Liver (tissue), 3 donors: ENCODE data around the gene SELENOH.

Source experiments
- ATF3 ChIP-seq: IDR thresholded peaks from 2 replicates; pipeline ENCODE4 v1.6.1; 2016; ENCODE audit warnings: antibody characterized with exemption
- CTCF ChIP-seq: fragments of 150-350 bp; IDR thresholded peaks from 2 replicates; pipeline ENCODE4 v1.5.1; 2017; ENCODE audit warnings: improper control_type of control experiment, low read depth, low read length; ENCODE audit not compliant: missing input control
- EGR1 ChIP-seq, 2 donors: IDR thresholded peaks; 2 replicates each; pipeline ENCODE4 v1.6.1; 2016 to 2018; ENCODE audit warnings: antibody characterized with exemption in 2 of 2, low read depth in 2 of 2
- GABPA ChIP-seq, 2 donors: IDR thresholded peaks in 1 of 2; conservative IDR thresholded peaks in 1 of 2; 2 replicates each; pipeline ENCODE4 v1.6.1; 2016; ENCODE audit warnings: antibody characterized with exemption in 2 of 2, mild to moderate bottlenecking in 1 of 2, moderate library complexity in 1 of 2
- HNF4A ChIP-seq, 2 donors: conservative IDR thresholded peaks; 2 replicates each; pipeline ENCODE4 v1.6.1; 2016; ENCODE audit warnings: antibody characterized with exemption in 2 of 2, mild to moderate bottlenecking in 2 of 2
- HNF4G ChIP-seq: IDR thresholded peaks from 2 replicates; pipeline ENCODE4 v1.6.1; 2016; ENCODE audit warnings: antibody characterized with exemption
- MAX ChIP-seq: IDR thresholded peaks from 2 replicates; pipeline ENCODE4 v1.6.1; 2016; ENCODE audit warnings: antibody characterized with exemption
- REST ChIP-seq: IDR thresholded peaks from 2 replicates; pipeline ENCODE4 v1.6.1; 2016; ENCODE audit warnings: antibody characterized with exemption, mild to moderate bottlenecking
- RXRA ChIP-seq, 2 donors: IDR thresholded peaks; 2 replicates each; pipeline ENCODE4 v1.6.1; 2017 to 2018; ENCODE audit warnings: antibody characterized with exemption in 2 of 2, mild to moderate bottlenecking in 1 of 2
- TAF1 ChIP-seq: conservative IDR thresholded peaks from 2 replicates; pipeline ENCODE4 v1.6.1; 2016; ENCODE audit warnings: antibody characterized with exemption, mild to moderate bottlenecking
- YY1 ChIP-seq: IDR thresholded peaks from 2 replicates; pipeline ENCODE4 v1.6.1; 2016; ENCODE audit warnings: antibody characterized with exemption, mild to moderate bottlenecking
- ZBTB33 ChIP-seq: IDR thresholded peaks from 2 replicates; pipeline ENCODE4 v1.6.1; 2016; ENCODE audit warnings: antibody characterized with exemption
- donor health status: healthy.
- donor health status: healthy.

- TF ChIP-seq MAX (peak; percentile 45), GABPA (IDR thresholded peaks at IDR 0.05 in 1 of 2, conservative IDR thresholded peaks at IDR 0.05 in 1 of 2) (peak in 1 of 2 donors; percentile 54), CTCF (no peak), HNF4G (peak; percentile 21), RXRA (IDR thresholded peaks at IDR 0.05) (peak; percentile 66 to 69), REST (peak; percentile 20), YY1 (no peak), TAF1 (peak; percentile 63), ATF3 (no peak), HNF4A (conservative IDR thresholded peaks at IDR 0.05) (peak; percentile 41 to 62), EGR1 (IDR thresholded peaks at IDR 0.05; ENCODE audit: low read depth in 2 of 2) (peak in 1 of 2 donors; percentile 52), ZBTB33 (peak; percentile 52)
Observed at GRCh38 chr11:57778318-57779037, 37.2 kb downstream of the SELENOH start.
